IMR-90 (cell line): ENCODE data around the gene TTF2. TPM values are rescaled to one million over a fixed set of nuclear protein-coding genes. Genes with fewer than 3 reads are reported as not detected.

ENCODE experiments used
- ATAC-seq: fragments of 200-7000 bp; cut with Tn5 transposase; 2 replicates; pipeline ENCODE4 v1.9.1; 2020; ENCODE audit warnings: low read depth, mild to moderate bottlenecking, moderate library complexity
- BruUV-seq: library from RNA; stranded (reverse); fragments of 400-500 nt; replicated peaks from 2 replicates; lab custom pipeline; 2021; lab: Mats Ljungman, UMichigan
- CTCF ChIA-PET: fragments of 300-600 bp; formaldehyde crosslinking; extraction: SDS; loops from one replicate; lab custom pipeline; 2021; ENCODE audit warnings: antibody characterized with exemption; lab: Yijun Ruan, JAX
- POLR2A ChIA-PET: fragments of 300-600 bp; sonication (Branson Sonifier 250); formaldehyde crosslinking; loops from one replicate; lab custom pipeline; 2022; ENCODE audit warnings: antibody characterized with exemption; ENCODE audit not compliant: unreplicated experiment; lab: Charles Lee
- DNase-seq: peaks from one replicate; pipeline ENCODE4 v3.0.0; 2013
- H2AFZ ChIP-seq: replicated peaks from 2 replicates; pipeline ENCODE3; 2013; ENCODE audit warnings: low read length, mild to moderate bottlenecking; ENCODE audit not compliant: poor library complexity
- H2AK5ac ChIP-seq: 2 replicates; pipeline ENCODE4 v1.6.1; 2013; ENCODE audit warnings: low read depth, low read length, inconsistent platforms
- H2AK9ac ChIP-seq: replicated peaks from 2 replicates; pipeline ENCODE3; 2013; ENCODE audit warnings: mild to moderate bottlenecking, low read depth, low read length, moderate library complexity; ENCODE audit not compliant: poor library complexity
- H2BK120ac ChIP-seq: 2 replicates; pipeline ENCODE4 v1.6.1; 2013; ENCODE audit warnings: low read depth, low read length, inconsistent platforms
- H2BK15ac ChIP-seq: 3 replicates; pipeline ENCODE4 v1.6.1; 2013; ENCODE audit warnings: low read depth, low read length, inconsistent platforms
- H2BK20ac ChIP-seq: 2 replicates; pipeline ENCODE4 v1.6.1; 2013; ENCODE audit warnings: low read depth, mild to moderate bottlenecking, inconsistent platforms, low read length, moderate library complexity
- H2BK5ac ChIP-seq: 2 replicates; pipeline ENCODE4 v1.6.1; 2013; ENCODE audit warnings: mild to moderate bottlenecking, low read depth, low read length, inconsistent platforms; ENCODE audit not compliant: poor library complexity, severe bottlenecking
- H3K14ac ChIP-seq: replicated peaks from 2 replicates; pipeline ENCODE4 v1.6.1; 2013; ENCODE audit warnings: low read depth, low read length, inconsistent platforms
- H3K18ac ChIP-seq: 2 replicates; pipeline ENCODE4 v1.6.1; 2013; ENCODE audit warnings: low read depth, low read length, control low read depth
- H3K23ac ChIP-seq: 2 replicates; pipeline ENCODE4 v1.6.1; 2013; ENCODE audit warnings: low read depth, low read length, inconsistent platforms
- H3K27ac ChIP-seq: 2 replicates; pipeline ENCODE4 v1.5.1; 2013; ENCODE audit warnings: mild to moderate bottlenecking, control low read depth, low read length; ENCODE audit not compliant: insufficient read depth
- H3K27me3 ChIP-seq: 2 replicates; pipeline ENCODE4 v1.6.1; 2013; ENCODE audit warnings: low read length; ENCODE audit not compliant: control insufficient read depth, insufficient read depth
- H3K36me3 ChIP-seq: 2 replicates; pipeline ENCODE4 v1.6.1; 2013; ENCODE audit warnings: low read length, mixed read lengths; ENCODE audit not compliant: control insufficient read depth, insufficient read depth
- H3K4ac ChIP-seq: 2 replicates; pipeline ENCODE4 v1.6.1; 2013; ENCODE audit warnings: low read depth, low read length, inconsistent platforms
- H3K4me1 ChIP-seq: 2 replicates; pipeline ENCODE4 v1.6.1; 2013; ENCODE audit warnings: low read length, mixed read lengths; ENCODE audit not compliant: control insufficient read depth, insufficient read depth
- H3K4me2 ChIP-seq: 2 replicates; pipeline ENCODE4 v1.6.1; 2013; ENCODE audit warnings: low read depth, mild to moderate bottlenecking, control low read depth, low read length, moderate library complexity
- H3K4me3 ChIP-seq: 2 replicates; pipeline ENCODE4 v1.5.1; 2013; ENCODE audit warnings: low read depth, mild to moderate bottlenecking, control low read depth, low read length, moderate library complexity; ENCODE audit not compliant: insufficient read depth
- H3K56ac ChIP-seq: 2 replicates; pipeline ENCODE4 v1.6.1; 2013; ENCODE audit warnings: low read length, inconsistent platforms; ENCODE audit not compliant: insufficient read depth; ENCODE audit errors: extremely low read depth
- H3K79me1 ChIP-seq, 2 experiments: 2 replicates each; pipeline ENCODE4 v1.6.1; 2013; ENCODE audit warnings: low read length in 2 of 2, inconsistent platforms in 1 of 2, low read depth in 1 of 2
- H3K9ac ChIP-seq: 2 replicates; pipeline ENCODE4 v1.6.1; 2013; ENCODE audit warnings: low read depth, low read length, control low read depth
- H3K9me1 ChIP-seq: 2 replicates; pipeline ENCODE4 v1.6.1; 2013; ENCODE audit warnings: low read length, inconsistent platforms; ENCODE audit not compliant: insufficient read depth
- H3K9me3 ChIP-seq: 2 replicates; pipeline ENCODE4 v1.6.1; 2013; ENCODE audit warnings: low read length; ENCODE audit not compliant: control insufficient read depth, insufficient read depth
- H4K20me1 ChIP-seq: 2 replicates; pipeline ENCODE4 v1.6.1; 2013; ENCODE audit warnings: low read length, inconsistent platforms; ENCODE audit not compliant: insufficient read depth
- H4K5ac ChIP-seq: 2 replicates; pipeline ENCODE4 v1.6.1; 2013; ENCODE audit warnings: mild to moderate bottlenecking, low read depth, low read length, control low read depth
- H4K8ac ChIP-seq, 2 experiments: 2 replicates each; pipeline ENCODE4 v1.6.1; 2013; ENCODE audit warnings: low read depth in 2 of 2, low read length in 2 of 2, control low read depth in 1 of 2, inconsistent platforms in 1 of 2
- H4K91ac ChIP-seq: 2 replicates; pipeline ENCODE4 v1.6.1; 2013; ENCODE audit warnings: low read depth, low read length, inconsistent platforms; ENCODE audit not compliant: insufficient read depth
- BHLHE40 ChIP-seq: fragments of 150-350 bp; IDR thresholded peaks from 2 replicates; pipeline ENCODE4 v1.6.1; 2016; ENCODE audit warnings: mild to moderate bottlenecking, low read depth, low read length
- CEBPB ChIP-seq: IDR thresholded peaks from 2 replicates; pipeline ENCODE4 v1.6.1; 2012; ENCODE audit warnings: low read depth, low read length, improper control_type of control experiment
- CHD1 ChIP-seq: IDR thresholded peaks from 2 replicates; pipeline ENCODE4 v1.6.1; 2012; ENCODE audit warnings: low read depth, low read length, improper control_type of control experiment
- POLR2A ChIP-seq: IDR thresholded peaks from 2 replicates; pipeline ENCODE4 v1.6.1; 2012; ENCODE audit warnings: mild to moderate bottlenecking, low read depth, low read length
- RCOR1 ChIP-seq: IDR thresholded peaks from 2 replicates; pipeline ENCODE4 v1.6.1; 2012; ENCODE audit warnings: mild to moderate bottlenecking, low read length, improper control_type of control experiment; ENCODE audit not compliant: insufficient replicate concordance
- SMC3 ChIP-seq: fragments of 150-350 bp; IDR thresholded peaks from 2 replicates; pipeline ENCODE4 v1.6.1; 2016; ENCODE audit warnings: low read depth, mild to moderate bottlenecking, antibody characterized with exemption, low read length, moderate library complexity
- dilution Hi-C: fragments of 300-500 bp; cut with HindIII; formaldehyde crosslinking; loops from one replicate; pipeline ENCODE4 v1.14.3; 2018; ENCODE audit warnings: low sequenced_read_pairs; ENCODE audit not compliant: unreplicated experiment
- in situ Hi-C: fragments of 300-500 bp; cut with MboI; formaldehyde crosslinking; loops from 3 replicates; pipeline ENCODE4 v1.14.3; 2019; ENCODE audit warnings: low sequenced_read_pairs, inconsistent platforms, mixed read lengths
- intact Hi-C: fragments of 100-400 bp; cut with micrococcal nuclease; formaldehyde crosslinking; loops from 2 replicates; pipeline ENCODE4 v1.10.0; 2022
- polyA plus RNA-seq, 3 experiments: library from polyadenylated mRNA; depleted of rRNA; stranded (reverse); fragments of >200 nt; gene quantifications; 2 replicates each; pipeline ENCODE4 v1.2.3, GENCODE V29; 2012; ENCODE audit warnings: low replicate concordance in 1 of 3
- total RNA-seq: library from RNA; depleted of rRNA; stranded (reverse); fragments of >200 nt; gene quantifications from 2 replicates; pipeline ENCODE4 v1.2.3, GENCODE V29; 2012
- TF ChIP-seq, protein P1 (sequence below): fragments of 150-350 bp; IDR thresholded peaks from 2 replicates; pipeline ENCODE4 v1.6.1; 2016; ENCODE audit warnings: low read depth, mild to moderate bottlenecking, low read length, moderate library complexity, borderline replicate concordance
- TF ChIP-seq, protein P2 (sequence below): conservative IDR thresholded peaks from 2 replicates; pipeline ENCODE4 v1.5.1; 2012; ENCODE audit warnings: mild to moderate bottlenecking, low read depth, low read length, improper control_type of control experiment
- TF ChIP-seq, protein P3 (sequence below): fragments of 150-350 bp; IDR thresholded peaks from 2 replicates; pipeline ENCODE4 v1.6.1; 2017; ENCODE audit warnings: mild to moderate bottlenecking, antibody characterized with exemption, low read length, low read depth

TTF2 gene
- total and polyA plus RNA-seq, 2 of the 4 experiments (the other 2 are of a cell fraction): 11.5 to 14.7 TPM

DNA sequence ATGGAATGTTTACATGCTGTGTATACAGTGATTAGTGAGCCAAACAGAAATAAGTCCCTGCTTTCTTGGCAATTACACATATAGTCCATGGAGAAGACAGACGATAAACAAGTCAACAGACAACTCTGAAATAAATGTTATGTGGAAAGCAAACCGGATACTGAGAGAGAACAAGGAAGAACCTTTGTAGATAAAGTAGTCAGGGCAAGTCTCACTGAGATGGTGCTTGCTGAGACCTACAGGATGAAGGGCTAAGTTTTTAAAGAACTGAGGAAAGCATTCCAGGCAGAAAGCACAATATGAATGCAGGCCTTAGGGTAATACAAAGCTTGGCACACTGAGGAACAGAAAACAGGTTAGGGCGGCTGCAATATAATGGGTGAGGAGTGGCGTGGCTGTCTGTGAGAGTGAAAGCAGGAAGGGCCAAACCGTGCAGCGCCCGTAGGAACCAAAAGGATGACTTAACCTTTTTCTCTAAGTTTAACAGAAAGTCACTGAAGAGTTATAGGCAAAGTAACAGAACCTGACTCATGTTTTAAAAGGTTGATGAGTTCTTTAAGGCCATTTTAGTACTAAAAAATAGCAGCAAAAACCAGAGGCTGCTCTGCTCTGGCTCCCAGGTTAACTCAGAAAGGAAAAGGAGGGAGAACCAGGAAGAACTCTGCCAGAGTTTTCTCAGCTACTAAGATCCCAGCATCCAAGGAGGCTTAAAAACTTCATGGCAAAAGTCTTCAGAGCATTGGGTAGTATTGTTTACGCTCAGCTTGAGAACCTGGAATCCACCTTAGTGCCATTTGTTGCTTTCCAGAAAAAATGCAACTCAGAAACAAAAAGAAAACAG is 8.7 kb upstream of the TTF2 start (continued):
- TF ChIP-seq, protein P1, sequence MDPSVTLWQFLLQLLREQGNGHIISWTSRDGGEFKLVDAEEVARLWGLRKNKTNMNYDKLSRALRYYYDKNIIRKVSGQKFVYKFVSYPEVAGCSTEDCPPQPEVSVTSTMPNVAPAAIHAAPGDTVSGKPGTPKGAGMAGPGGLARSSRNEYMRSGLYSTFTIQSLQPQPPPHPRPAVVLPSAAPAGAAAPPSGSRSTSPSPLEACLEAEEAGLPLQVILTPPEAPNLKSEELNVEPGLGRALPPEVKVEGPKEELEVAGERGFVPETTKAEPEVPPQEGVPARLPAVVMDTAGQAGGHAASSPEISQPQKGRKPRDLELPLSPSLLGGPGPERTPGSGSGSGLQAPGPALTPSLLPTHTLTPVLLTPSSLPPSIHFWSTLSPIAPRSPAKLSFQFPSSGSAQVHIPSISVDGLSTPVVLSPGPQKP: no peak
- TF ChIP-seq SMC3: no peak

DNA sequence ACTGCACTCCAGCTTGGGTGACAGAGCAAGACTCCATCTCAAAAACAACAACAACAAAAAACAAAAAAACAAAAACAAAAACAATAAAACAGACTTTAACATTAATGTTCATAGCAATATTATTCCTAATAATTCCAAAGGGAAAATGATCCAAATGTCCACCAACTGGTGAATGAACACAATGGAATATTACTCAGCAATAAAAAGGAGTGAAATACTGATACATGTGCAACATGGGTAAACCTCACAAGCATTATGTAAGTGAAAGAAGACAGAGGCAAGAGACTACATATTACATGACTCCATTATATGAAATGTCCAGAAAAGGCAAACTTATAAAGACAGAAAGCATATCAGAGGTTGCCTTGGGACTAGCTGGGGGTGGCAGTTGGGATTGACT is 6.1 kb upstream of the TTF2 start:
- TF ChIP-seq, protein P2, sequence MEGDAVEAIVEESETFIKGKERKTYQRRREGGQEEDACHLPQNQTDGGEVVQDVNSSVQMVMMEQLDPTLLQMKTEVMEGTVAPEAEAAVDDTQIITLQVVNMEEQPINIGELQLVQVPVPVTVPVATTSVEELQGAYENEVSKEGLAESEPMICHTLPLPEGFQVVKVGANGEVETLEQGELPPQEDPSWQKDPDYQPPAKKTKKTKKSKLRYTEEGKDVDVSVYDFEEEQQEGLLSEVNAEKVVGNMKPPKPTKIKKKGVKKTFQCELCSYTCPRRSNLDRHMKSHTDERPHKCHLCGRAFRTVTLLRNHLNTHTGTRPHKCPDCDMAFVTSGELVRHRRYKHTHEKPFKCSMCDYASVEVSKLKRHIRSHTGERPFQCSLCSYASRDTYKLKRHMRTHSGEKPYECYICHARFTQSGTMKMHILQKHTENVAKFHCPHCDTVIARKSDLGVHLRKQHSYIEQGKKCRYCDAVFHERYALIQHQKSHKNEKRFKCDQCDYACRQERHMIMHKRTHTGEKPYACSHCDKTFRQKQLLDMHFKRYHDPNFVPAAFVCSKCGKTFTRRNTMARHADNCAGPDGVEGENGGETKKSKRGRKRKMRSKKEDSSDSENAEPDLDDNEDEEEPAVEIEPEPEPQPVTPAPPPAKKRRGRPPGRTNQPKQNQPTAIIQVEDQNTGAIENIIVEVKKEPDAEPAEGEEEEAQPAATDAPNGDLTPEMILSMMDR: no peak
- TF ChIP-seq CHD1 (no peak), BHLHE40 (no peak), POLR2A (no peak), CEBPB (no peak), RCOR1 (no peak)
- TF ChIP-seq, protein P3, sequence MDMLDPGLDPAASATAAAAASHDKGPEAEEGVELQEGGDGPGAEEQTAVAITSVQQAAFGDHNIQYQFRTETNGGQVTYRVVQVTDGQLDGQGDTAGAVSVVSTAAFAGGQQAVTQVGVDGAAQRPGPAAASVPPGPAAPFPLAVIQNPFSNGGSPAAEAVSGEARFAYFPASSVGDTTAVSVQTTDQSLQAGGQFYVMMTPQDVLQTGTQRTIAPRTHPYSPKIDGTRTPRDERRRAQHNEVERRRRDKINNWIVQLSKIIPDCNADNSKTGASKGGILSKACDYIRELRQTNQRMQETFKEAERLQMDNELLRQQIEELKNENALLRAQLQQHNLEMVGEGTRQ: no peak
- Histone ChIP-seq H2AK9ac (no peak overlapping the region), H2BK5ac (no peak overlapping the region), H3K18ac (no peak overlapping the region), H2BK20ac (no peak overlapping the region), H3K23ac (no peak overlapping the region), H3K9me3 (no peaks in the 10 kb centered on the region), H4K8ac (no peak overlapping the region), H3K79me1 (no peaks in the 10 kb centered on the region), H2BK120ac (no peak overlapping the region), H3K27ac (no peak overlapping the region), H3K27me3 (no peaks in the 10 kb centered on the region), H3K4me1 (no peaks in the 10 kb centered on the region), H3K4me2 (no peak overlapping the region), H3K4ac (no peak overlapping the region), H4K20me1 (no peaks in the 10 kb centered on the region), H2AFZ (no peak overlapping the region), H3K56ac (no peak overlapping the region), H3K9ac (no peak overlapping the region), H3K9me1 (peaks cover 2% of the 10 kb centered on the region; the same call in 1 of the 2 replicates), H4K91ac (no peak overlapping the region), H2BK15ac (no peak overlapping the region), H3K4me3 (no peak overlapping the region), H3K36me3 (no peaks in the 10 kb centered on the region), H3K14ac (no peak overlapping the region), H4K5ac (no peak overlapping the region), H2AK5ac (no peak overlapping the region)
- DNase-seq (no peak), ATAC-seq (no peak)
- ChIA-PET CTCF (interaction anchor here (1.3 kb wide), 1 partner anchor 16 kb away, joined by 3 read pairs; no protein-coding TSS in a partner anchor), POLR2A (no interaction called here)
- intact Hi-C loops (loop anchor here (10.0 kb wide), 1 partner anchor 209 kb away; no protein-coding TSS in a partner anchor), in situ Hi-C loops (loop anchor here (5.0 kb wide), 1 partner anchor 322 kb away; no protein-coding TSS in a partner anchor), dilution Hi-C loops (no loop called here)
- no TSS peak for BruUV-seq
